GM19455 (cell line): Measurements from ENCODE around the gene FXYD6.

Source experiments
- ATAC-seq: cut with Tn5 transposase; IDR thresholded peaks from one replicate; pipeline ENCODE4 v1.9.1; 2021; ENCODE audit not compliant: unreplicated experiment

FXYD6 gene

GRCh38 chr11:117795638-117796455, 80.6 kb downstream of the FXYD6 start:
- no peak for ATAC-seq

- ATAC-seq, result no peak
Measured at GRCh38 chr11:117794772-117795629, 81.5 kb downstream of the FXYD6 start.

GRCh38 chr11:117794135-117794534, 82.3 kb downstream of the FXYD6 start:
- ATAC-seq, result no peak

GRCh38 chr11:117793583-117793982, 82.9 kb downstream of the FXYD6 start:
- ATAC-seq, result no peak

- no peak for ATAC-seq
Measured at GRCh38 chr11:117792992-117793391, 83.5 kb downstream of the FXYD6 start.

- ATAC-seq, result no peak
Measured at GRCh38 chr11:117792241-117792640, 84.2 kb downstream of the FXYD6 start.

GRCh38 chr11:117790279-117790678, 86.2 kb downstream of the FXYD6 start:
- ATAC-seq, result no peak

GRCh38 chr11:117789241-117789640, 87.2 kb downstream of the FXYD6 start:
- no peak for ATAC-seq
